COLO829 (cell line): ENCODE results near the gene YPEL3.
A peak's percentile ranks its signal among the peaks of the same experiment; 100 is the strongest.
"Not testable (repeated sequence)": the region's sequence is repeated elsewhere in the genome, so short reads cannot be mapped to it uniquely, and the experiment has no call there.

Experiments used
- DNase-seq: peaks from one replicate; pipeline ENCODE4 v3.0.0; 2012; ENCODE audit warnings: low spot score

Gene YPEL3, protein sequence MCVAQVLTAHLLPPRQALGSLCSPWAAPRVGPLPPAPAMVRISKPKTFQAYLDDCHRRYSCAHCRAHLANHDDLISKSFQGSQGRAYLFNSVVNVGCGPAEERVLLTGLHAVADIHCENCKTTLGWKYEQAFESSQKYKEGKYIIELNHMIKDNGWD

DNA sequence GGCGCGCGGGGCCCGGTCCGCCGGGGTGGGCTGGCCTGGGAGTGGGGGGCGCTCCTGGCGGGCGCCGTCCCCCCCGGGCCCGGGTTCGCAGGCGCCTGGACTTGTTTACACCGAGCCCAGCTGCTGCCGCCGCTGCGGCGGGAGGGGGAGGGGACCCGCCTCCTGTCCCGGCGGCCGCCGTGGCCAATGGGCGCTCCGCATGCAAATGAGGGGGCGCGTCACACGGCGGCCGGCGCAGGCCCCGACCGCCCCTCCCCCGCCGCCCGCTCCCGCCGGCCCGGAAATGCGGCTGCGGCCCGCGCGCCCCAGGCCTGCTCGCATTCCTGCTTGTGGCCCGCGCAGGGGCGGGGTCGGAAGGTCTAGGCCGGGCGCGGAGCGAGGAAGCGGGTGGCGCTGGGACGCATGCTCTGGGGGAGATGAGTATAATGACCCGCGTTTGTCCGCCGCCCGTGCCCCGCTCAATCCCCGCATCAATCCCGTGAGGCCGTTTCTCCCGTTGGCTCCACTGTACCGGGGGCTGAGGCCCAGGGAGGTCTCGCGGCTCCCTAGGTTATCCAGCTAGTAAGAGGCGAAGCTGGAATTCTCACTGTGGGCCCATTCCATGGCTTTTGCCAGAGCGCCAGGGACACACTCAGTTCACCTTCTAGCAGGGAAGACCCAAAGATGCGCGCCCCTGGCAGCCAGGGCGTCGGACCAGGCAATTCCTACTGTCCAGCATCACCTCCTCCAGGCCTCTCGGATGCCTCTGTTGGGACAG lies at the start of gene YPEL3:
Gene YPEL3 (minus strand): TSS at position 109 of the 757 bp plus-strand sequence. CDS start 731 bp downstream, outside the sequence.
- peak; percentile 88 for DNase-seq

DNA sequence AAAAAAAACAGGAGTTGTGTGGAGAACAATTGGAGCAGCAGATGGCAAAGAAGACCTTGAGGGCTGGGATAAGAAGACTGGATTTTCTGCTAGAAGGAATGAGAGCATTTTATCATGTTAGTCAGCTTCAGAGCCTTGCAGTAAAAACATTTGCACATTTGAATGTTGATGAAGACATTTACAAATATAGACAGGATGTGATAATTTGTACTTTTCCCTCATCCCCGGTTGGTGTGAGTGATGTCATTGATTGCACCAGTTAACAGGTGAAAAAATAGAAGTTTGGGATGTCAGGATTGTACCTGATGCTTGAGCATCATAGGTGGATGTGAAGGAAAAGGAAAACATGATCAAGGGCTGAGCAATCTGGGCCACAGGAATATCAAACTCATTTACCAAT lies 49.6 kb upstream of the YPEL3 start:
- DNase-seq: no peak

DNA sequence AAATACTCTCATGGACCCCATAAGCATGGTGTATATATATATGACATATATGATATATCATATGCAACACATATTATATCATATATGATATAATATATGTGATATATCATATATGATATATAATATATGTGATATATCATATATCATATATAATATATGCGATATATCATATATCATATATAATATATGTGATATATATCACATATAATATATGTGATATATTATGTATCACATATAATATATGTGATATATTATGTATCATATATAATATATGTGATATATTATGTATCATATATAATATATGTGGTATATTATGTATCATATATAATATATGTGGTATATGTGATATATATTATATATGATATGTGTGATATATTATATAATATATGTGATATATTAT lies 48.9 kb upstream of the YPEL3 start:
- DNase-seq: no peak

DNA sequence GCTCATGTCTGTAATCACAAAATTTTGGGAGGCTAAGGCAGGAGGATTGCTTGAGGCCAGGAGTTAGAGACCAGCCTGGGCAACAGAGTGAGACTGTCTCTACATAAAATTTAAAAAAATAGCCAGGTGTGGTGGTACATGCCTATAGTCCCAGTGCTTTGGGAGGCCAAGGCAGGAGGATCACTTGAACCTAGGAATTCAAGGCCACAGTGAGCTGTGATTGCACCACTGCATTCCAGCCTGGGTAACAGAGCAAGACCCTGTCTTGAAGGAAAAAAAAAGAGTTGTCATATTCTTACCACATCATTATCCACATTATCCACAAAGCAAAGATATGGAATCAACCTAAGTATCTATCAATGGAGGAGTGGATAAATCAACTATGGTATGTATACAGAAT lies 48.0 kb upstream of the YPEL3 start:
- DNase-seq: no peak

- DNase-seq: no peak
Measured at GRCh38 chr16:30143347-30143702, 47.3 kb upstream of the YPEL3 start.

- DNase-seq: no peak
Measured at GRCh38 chr16:30142672-30143346, 46.8 kb upstream of the YPEL3 start.

GRCh38 chr16:30141750-30142149 lies 45.7 kb upstream of the YPEL3 start:
- no peak for DNase-seq

DNA sequence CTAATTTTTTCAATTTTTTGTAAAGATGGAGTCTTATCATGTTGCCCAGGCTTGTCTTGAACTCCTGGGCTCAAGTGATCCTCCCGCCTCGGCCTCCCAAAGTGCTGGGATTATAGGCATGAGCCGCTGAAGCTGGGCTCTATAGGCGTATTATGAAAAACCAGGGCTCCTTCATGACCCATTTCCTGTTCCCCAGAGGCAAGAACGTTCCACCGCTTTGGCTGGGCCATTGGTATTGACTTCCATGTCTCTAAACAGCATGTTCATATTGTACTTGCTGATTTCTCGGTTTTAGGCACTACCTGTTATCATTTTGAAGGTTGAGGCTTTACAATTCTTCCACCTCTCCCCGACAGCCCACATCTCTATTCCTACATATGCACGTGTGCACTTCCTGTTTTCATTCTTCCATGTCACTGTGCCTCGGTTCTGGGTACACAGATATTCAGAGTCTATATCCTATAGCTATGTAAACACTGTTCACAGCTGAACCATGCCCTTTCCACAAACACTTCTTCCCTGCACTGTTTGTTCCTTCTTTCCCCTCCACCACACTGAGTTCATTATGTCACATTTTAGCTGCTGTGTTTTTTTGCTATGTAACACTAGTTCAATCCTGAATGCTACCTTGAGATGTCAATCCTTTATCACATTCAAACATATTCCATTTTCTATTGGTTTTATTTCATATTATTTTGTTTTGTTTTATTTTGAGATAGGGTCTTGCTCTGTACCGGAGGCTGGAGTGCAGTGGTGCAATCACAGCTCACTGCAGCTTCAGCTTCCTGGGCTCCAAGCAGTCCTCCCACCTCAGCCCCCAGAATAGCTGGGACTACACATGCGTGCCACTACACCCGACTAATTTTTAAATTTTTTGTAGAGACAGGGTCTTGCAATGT lies 43.8 kb upstream of the YPEL3 start:
- no peak for DNase-seq

- no peak for DNase-seq
Measured at GRCh38 chr16:30137897-30138296, 41.9 kb upstream of the YPEL3 start.

GRCh38 chr16:30136971-30137605 lies 41.1 kb upstream of the YPEL3 start:
- peak; percentile 72 for DNase-seq

- DNase-seq: no peak
Measured at GRCh38 chr16:30132591-30132990, 36.6 kb upstream of the YPEL3 start.

DNA sequence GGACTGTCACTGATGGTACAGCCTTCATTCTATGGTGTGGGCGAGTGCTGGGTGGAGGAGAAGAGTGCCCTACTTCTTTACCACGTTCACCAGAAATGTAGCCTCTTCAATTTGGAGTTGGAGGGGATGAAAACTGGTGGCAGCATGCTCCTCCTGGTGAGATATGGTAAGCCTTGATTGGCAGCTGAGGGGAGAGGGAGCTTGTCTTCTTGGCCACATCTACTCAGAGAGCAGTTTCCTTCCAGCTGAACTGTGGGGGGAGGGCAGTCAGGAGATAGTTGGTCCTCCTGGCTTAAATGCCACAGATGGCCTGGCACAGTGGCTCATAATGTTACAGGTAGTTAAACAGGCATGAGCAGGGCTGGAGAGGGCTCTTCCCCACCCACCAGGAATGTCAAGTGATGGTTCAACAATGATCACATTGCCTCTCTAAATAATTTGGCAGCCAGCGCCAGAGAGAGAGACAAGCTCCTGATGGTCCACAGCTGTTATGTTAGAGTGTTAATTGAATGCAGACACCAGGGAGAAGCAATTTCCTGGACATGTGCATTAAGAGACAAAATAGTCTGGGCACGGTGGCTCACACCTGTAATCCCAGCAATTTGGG lies 36.0 kb upstream of the YPEL3 start:
- DNase-seq: no peak

GRCh38 chr16:30127993-30128392 lies 32.0 kb upstream of the YPEL3 start:
- no peak for DNase-seq

GRCh38 chr16:30125690-30126089 lies 29.7 kb upstream of the YPEL3 start:
- not testable (repeated sequence) for DNase-seq

DNA sequence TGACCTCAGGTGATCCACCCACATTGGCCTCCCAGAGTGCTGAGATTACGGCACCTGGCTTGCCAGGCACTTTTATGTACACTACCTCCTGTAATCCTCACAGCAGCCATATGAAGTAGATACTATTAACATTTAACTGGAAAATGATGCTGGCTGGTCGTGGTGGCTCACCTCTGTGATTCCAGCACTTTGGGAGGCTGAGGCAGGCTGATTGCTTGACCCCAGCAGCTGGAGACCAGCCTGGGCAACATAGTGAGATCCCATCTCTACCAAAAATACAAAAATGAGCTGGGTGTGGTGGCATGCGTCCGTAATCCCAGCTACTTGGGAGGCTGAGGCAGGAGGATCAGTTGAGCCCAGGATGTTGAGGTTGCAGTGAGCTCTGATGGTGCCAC lies 29.0 kb upstream of the YPEL3 start:
- no peak for DNase-seq

GRCh38 chr16:30122604-30123160 lies 26.7 kb upstream of the YPEL3 start:
- no peak for DNase-seq

GRCh38 chr16:30121741-30122571 lies 25.9 kb upstream of the YPEL3 start:
- no peak for DNase-seq

GRCh38 chr16:30120340-30121105 lies 24.5 kb upstream of the YPEL3 start:
- DNase-seq: no peak

DNA sequence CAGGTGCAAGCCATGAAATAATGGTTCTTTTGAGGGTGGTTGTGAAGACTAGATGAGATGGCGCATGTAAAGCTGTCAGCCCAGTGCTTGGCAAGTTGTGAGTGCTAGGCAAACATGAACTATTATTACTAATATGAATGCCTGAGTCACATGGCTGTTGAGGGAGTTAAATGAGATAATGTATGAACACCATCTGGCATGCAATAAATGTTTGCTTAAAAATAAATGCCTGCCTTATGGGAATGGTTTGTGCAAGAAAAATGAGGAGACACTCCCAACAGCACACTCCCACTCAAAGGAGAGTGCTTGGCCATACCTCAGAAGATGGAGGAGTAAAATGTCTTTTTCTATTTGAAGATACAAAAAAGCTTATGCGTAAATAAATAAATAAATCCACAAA lies 23.4 kb upstream of the YPEL3 start:
- no peak for DNase-seq
